ENCODE measurements around the gene ZNF17.

ZNF17 gene

DNA sequence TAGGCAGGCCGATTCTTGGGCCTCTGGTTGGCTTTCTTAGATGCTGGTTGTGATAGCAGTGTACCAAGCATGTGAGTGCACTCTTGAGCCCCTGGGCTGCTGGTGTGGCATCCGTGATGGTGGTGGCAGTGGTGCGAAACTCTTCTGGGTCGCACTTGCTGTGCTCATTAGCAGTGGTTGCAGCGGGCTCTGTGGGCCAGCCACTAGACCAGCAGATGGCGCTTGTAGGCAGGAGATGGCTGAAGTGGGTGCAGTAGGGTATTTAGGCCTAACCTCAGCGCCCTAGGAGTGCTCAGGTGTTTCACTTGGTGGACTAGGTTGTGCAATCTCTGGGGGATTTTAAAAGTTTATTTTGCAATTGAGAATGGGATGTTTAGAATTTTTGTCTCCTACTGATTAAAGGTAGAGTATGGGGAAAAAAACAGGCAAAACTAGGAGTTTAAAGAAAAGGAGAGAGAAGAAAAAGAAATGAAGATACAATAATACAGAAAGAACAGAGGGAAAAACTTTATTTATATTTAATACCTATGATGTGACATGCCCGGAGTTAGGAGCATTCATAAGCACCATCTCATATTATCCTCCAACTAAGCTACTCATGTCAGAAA is 4.3 kb upstream of the ZNF17 start:
- no peaks in the 10 kb centered on the region for H3K9me3 ChIP-seq
- no peak overlapping the region for H3K4me3 ChIP-seq (ENCODE audit: low read depth, low read length)
- H3K4me1 ChIP-seq = no peaks in the 10 kb centered on the region
- H3K27me3 ChIP-seq = no peaks in the 10 kb centered on the region
- peak; percentile 77 for DNase-seq
- TF ChIP-seq, protein P1, sequence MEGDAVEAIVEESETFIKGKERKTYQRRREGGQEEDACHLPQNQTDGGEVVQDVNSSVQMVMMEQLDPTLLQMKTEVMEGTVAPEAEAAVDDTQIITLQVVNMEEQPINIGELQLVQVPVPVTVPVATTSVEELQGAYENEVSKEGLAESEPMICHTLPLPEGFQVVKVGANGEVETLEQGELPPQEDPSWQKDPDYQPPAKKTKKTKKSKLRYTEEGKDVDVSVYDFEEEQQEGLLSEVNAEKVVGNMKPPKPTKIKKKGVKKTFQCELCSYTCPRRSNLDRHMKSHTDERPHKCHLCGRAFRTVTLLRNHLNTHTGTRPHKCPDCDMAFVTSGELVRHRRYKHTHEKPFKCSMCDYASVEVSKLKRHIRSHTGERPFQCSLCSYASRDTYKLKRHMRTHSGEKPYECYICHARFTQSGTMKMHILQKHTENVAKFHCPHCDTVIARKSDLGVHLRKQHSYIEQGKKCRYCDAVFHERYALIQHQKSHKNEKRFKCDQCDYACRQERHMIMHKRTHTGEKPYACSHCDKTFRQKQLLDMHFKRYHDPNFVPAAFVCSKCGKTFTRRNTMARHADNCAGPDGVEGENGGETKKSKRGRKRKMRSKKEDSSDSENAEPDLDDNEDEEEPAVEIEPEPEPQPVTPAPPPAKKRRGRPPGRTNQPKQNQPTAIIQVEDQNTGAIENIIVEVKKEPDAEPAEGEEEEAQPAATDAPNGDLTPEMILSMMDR (IDR thresholded peaks at IDR 0.05; ENCODE audit: low read depth, low read length) = peak; percentile 89
- H3K36me3 ChIP-seq = no peaks in the 10 kb centered on the region; the same call in 1 of the 2 replicates

DNA sequence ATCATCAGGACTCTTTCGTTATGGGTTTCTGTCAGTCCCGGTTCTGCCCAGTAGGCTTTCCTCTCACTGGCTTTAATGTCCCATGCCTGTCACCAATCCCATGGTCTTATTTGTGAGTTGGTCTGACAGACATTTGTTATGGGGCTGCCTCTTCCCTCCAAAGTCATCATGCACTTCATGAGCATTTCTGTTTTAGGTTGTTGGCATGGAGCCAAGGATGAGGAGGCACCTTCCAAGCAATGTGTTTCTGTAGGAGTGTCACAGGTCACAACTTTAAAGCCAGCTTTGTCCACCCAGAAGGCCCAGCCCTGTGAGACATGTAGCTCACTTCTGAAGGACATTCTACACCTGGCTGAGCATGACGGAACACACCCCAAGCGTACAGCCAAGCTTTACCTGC is 8.5 kb downstream of the ZNF17 start:
- peaks cover 4% of the 10 kb centered on the region; the same call in 1 of the 2 replicates for H3K9me3 ChIP-seq
- TF ChIP-seq, protein P1 (IDR thresholded peaks at IDR 0.05; ENCODE audit: low read depth, low read length) = no peak

DNA sequence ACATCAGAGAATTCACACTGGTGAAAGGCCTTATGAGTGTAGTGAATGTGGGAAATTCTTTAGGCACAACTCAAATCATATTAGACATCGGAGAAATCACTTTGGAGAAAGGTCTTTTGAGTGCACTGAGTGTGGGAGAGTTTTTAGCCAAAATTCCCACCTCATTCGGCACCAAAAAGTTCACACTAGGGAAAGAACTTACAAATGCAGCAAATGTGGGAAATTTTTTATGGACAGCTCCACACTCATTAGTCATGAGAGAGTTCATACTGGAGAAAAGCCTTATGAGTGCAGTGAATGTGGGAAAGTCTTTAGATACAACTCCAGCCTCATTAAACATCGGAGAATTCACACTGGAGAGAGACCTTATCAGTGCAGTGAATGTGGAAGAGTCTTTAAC is 10.1 kb downstream of the ZNF17 start:
- Histone ChIP-seq H3K36me3 (peaks cover 32% of the 10 kb centered on the region), H3K4me1 (no peaks in the 10 kb centered on the region), H3K27me3 (no peaks in the 10 kb centered on the region), H3K4me3 (ENCODE audit: low read depth, low read length) (no peak overlapping the region), H3K9me3 (peaks cover 4% of the 10 kb centered on the region; the same call in 1 of the 2 replicates)
- no peak for DNase-seq
- TF ChIP-seq, protein P1 (IDR thresholded peaks at IDR 0.05; ENCODE audit: low read depth, low read length) = no peak

More for the DNA sequence above, 8.5 kb downstream of the ZNF17 start:
- no peaks in the 10 kb centered on the region for H3K4me1 ChIP-seq
- no peak overlapping the region for H3K4me3 ChIP-seq (ENCODE audit: low read depth, low read length)
- no peak for DNase-seq
- no peaks in the 10 kb centered on the region for H3K27me3 ChIP-seq
- peaks cover 37% of the 10 kb centered on the region for H3K36me3 ChIP-seq

DNA sequence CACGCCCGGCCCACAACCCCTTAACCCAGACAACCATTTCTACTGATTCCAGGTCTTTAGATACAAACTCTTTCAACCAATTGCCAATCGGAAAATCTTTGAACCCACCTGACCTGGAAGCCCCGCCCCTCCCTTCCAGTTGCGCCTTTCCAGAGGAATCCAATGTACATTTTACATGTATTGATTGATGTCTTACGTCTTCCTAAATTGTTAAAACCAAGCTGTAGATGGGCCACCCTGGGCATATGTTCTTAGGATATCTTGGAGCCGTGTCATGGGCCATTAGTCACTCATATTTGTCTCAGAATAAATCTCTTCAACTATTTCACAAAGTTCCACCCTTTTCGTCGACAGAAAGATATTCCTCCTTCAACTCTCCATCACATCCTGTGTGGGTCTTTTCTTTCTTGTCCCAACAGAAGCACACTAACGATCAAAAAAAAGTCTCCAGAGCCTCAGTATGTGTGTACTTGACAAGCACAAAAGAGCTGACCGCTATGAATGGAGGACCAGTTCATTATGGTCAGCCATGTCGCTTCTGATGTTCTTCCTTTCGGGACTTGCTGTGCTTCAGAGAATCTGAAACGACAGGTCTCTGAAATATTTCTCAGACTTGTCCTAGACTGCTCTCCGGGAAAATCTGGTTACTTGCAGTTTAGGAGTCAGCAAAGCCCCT is 23.6 kb downstream of the ZNF17 start:
- TF ChIP-seq, protein P1 (IDR thresholded peaks at IDR 0.05; ENCODE audit: low read depth, low read length) = no peak
- peak overlapping the region; percentile 91 for H3K4me3 ChIP-seq (ENCODE audit: low read depth, low read length)
- no peaks in the 10 kb centered on the region for H3K9me3 ChIP-seq
- no peaks in the 10 kb centered on the region for H3K4me1 ChIP-seq
- no peak for DNase-seq
- peaks cover 9% of the 10 kb centered on the region for H3K36me3 ChIP-seq
- no peaks in the 10 kb centered on the region for H3K27me3 ChIP-seq

DNA sequence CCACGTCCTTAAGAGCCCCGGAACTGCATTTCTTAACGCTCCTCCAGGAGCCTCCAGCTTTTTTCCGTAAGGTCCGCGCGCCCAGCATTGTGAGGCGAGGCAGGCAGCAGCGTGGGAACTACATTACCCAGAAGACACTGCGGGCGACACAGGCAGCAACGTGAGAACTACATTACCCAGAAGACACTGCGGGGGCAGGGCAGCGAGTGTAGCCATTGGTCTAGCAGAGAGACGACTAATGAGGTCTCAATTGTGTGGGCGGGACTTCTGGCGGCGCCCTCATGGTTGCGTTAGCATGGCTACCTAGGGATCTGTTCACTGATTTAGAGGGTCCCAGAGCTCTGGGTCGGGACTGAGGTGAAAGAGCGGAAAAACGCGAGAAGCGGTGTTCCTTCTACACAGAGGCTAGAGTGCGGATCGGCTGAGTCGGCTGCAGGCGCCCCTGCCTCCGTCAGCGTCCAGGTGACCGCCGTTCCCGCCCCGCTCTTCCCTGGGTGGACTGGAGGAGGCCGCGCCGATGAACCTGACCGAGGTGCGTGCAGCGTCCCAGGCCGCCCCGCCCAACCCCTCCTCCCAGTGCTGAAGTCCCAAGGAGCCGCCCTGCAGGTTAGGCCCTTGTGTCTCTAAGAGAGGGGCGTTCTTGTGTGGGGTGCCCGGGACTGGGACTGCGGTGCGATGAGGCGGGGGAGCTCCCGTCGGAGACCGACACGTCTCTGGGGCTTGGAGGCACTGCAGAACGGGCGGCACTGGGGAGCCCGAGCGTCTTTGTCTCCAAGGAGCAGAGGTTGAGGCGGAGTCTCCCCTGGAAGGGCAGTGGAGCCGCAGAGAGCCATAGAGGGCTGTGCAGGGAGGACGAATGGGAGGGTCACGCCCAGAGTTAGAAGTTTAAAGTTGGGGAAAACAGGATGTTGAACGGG is 24.4 kb downstream of the ZNF17 start, which contains the start of gene ZNF749:
ZNF749 (plus strand) TSS at position 264 of the 917 bp plus-strand sequence; CDS start at position 518, 254 bp downstream.
- H3K4me3 ChIP-seq (ENCODE audit: low read depth, low read length) = peak within 1 kb of the TSS; percentile 91
- H3K27me3 ChIP-seq = no peaks in the 10 kb centered on the region
- H3K36me3 ChIP-seq = peaks cover 9% of the 10 kb centered on the region
- TF ChIP-seq, protein P1 (IDR thresholded peaks at IDR 0.05; ENCODE audit: low read depth, low read length) = no peak
- DNase-seq = peak; percentile 98
- no peaks in the 10 kb centered on the region for H3K9me3 ChIP-seq
- no peaks in the 10 kb centered on the region for H3K4me1 ChIP-seq

Measured in BE2C (cell line).